Right atrium auricular region (tissue), 2 donors: Measurements from ENCODE around the gene TRPM2. TPM values are rescaled to one million over a fixed set of nuclear protein-coding genes. Genes with fewer than 3 reads are reported as not detected.

Experiments used
- DNase-seq: peaks from one replicate; pipeline ENCODE4 v3.0.0-alpha.2; 2019; ENCODE audit warnings: low spot score
- H3K27ac ChIP-seq, 2 donors: fragments of 200-600 bp; sonication (generic); 1 replicate in 1 of 2; 2 replicates in 1 of 2; pipeline ENCODE4 v1.5.1; 2016 to 2019
- H3K27me3 ChIP-seq, 2 donors: fragments of 200-600 bp; sonication (generic); one replicate each; pipeline versions ENCODE4 v1.5.1 to v1.6.0; 2017 to 2019
- H3K36me3 ChIP-seq: fragments of 200-600 bp; sonication (generic); one replicate; pipeline ENCODE4 v1.5.1; 2016
- H3K4me1 ChIP-seq, 2 donors: fragments of 200-600 bp; sonication (generic); one replicate each; pipeline versions ENCODE4 v1.5.1 to v1.6.0; 2017 to 2019
- H3K4me3 ChIP-seq, 2 donors: fragments of 200-600 bp; sonication (generic); 1 replicate in 1 of 2; 2 replicates in 1 of 2; pipeline ENCODE4 v1.5.1; 2017 to 2019; ENCODE audit warnings: mild to moderate bottlenecking in 1 of 2, moderate library complexity in 1 of 2
- H3K9me3 ChIP-seq, 2 donors: fragments of 200-600 bp; sonication (generic); one replicate each; pipeline ENCODE4 v1.5.1; 2019
- total RNA-seq, 2 donors: library from RNA; depleted of rRNA; stranded (reverse); fragments of >200 nt; gene quantifications; one replicate each; pipeline ENCODE4 v1.1.0, GENCODE V29; 2016
- TF ChIP-seq, protein P1 (sequence below), 2 donors: fragments of 200-600 bp; sonication (generic); IDR thresholded peaks; one replicate each; pipeline ENCODE4 v1.5.1; 2019; ENCODE audit warnings: antibody characterized with exemption in 2 of 2

TRPM2 gene
- total RNA-seq, 2 donors from 2014 or later = 0.75 to 0.89 TPM

GRCh38 chr21:44314561-44314960 lies 38.9 kb upstream of the TRPM2 start:
- Histone ChIP-seq H3K9me3 (no peaks in the 10 kb centered on the region), H3K4me3 (no peak overlapping the region), H3K27ac (no peak overlapping the region), H3K27me3 (no peaks in the 10 kb centered on the region), H3K4me1 (no peaks in the 10 kb centered on the region), H3K36me3 (peaks cover 63% of the 10 kb centered on the region)
- DNase-seq = no peak
- TF ChIP-seq, protein P1, sequence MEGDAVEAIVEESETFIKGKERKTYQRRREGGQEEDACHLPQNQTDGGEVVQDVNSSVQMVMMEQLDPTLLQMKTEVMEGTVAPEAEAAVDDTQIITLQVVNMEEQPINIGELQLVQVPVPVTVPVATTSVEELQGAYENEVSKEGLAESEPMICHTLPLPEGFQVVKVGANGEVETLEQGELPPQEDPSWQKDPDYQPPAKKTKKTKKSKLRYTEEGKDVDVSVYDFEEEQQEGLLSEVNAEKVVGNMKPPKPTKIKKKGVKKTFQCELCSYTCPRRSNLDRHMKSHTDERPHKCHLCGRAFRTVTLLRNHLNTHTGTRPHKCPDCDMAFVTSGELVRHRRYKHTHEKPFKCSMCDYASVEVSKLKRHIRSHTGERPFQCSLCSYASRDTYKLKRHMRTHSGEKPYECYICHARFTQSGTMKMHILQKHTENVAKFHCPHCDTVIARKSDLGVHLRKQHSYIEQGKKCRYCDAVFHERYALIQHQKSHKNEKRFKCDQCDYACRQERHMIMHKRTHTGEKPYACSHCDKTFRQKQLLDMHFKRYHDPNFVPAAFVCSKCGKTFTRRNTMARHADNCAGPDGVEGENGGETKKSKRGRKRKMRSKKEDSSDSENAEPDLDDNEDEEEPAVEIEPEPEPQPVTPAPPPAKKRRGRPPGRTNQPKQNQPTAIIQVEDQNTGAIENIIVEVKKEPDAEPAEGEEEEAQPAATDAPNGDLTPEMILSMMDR (IDR thresholded peaks at IDR 0.05) = no peak

DNA sequence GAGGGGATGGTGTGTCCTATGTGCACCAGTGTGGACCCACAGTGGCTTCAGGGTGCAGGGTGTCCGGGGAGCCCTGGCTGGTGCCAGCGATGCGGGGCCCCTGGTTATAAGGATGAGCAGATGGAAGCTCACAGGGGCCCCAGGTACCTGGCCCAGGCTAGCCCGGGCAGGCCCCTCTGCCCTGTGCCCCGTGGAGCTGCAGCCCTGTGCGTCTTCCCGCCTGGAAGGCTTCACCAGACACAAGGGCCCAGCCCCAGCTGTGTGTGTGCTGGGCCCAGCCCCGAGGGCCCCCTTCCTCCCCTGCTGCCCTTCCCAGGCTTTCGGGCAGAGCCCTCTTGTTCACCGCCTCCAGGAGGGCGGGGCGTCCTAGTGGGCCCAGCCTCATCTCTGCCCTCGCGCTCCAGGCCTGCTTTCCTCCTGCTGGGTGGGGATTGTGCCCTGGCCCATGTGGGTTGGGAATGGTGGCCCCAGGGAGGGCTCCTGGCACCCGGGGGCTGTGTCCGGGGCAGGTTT lies 37.7 kb upstream of the TRPM2 start:
- Histone ChIP-seq H3K4me1 (no peaks in the 10 kb centered on the region), H3K4me3 (no peak overlapping the region), H3K36me3 (peaks cover 68% of the 10 kb centered on the region), H3K27me3 (no peaks in the 10 kb centered on the region), H3K9me3 (no peaks in the 10 kb centered on the region), H3K27ac (no peak overlapping the region)
- DNase-seq = no peak
- TF ChIP-seq, protein P1 (IDR thresholded peaks at IDR 0.05) = no peak

DNA sequence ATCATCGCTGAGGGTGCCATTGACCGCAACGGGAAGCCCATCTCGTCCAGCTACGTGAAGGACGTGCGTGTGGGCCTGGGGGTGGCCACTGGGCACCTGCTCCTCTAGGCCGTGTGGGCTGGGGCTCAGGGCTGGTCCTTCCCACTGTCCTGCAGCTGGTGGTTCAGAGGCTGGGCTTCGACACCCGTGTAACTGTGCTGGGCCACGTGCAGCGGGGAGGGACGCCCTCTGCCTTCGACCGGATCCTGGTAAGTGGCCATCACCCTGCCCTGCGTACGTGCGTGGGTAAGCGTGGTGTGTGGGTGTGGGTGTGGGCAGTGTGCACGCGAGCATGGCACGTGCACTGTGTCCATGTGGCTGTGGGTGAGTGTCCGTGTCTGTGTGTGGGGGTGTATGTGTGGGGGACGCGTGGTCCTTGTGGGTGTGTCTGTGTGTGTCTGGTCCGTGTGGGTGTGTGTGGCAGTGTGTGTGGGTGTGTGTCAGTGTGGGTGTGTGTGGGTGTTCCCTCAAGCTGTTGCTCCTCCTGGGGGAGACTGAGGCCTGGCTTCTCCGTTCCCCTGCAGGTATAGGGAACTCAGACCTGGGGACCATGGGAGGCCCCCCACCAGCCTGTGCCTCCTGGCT lies 37.0 kb upstream of the TRPM2 start:
- Histone ChIP-seq H3K27me3 (no peaks in the 10 kb centered on the region), H3K4me1 (no peaks in the 10 kb centered on the region), H3K36me3 (peaks cover 62% of the 10 kb centered on the region), H3K4me3 (no peak overlapping the region), H3K9me3 (no peaks in the 10 kb centered on the region), H3K27ac (no peak overlapping the region)
- TF ChIP-seq, protein P1 (IDR thresholded peaks at IDR 0.05) = no peak
- no peak for DNase-seq

DNA sequence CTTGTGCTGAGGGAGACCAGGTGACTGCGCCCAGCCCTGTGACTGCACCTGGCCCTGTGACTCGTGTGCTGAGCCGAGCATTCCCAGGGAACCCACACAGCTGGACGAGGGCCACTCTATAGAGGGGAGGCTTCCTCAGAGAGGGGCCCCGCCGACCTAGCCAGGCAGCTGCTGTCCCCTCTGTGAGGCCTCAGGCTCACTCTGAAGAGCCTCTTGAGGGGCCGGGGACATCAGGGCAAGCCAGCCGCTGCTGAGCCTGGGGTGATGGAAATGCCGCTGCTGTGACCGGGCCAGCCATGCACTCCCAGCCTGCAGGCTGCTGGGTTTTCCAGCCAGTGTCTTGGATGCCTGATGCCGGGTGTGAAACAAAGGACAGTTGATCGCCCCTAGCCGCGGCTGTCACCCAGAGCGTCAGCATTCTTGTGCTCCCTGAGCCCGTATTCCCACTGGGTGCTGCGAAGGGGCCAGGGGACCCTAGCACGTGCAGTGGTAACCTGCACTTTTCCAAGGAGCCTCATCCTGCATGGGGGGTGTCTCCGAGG lies 36.1 kb upstream of the TRPM2 start:
- no peak overlapping the region for H3K4me3 ChIP-seq
- TF ChIP-seq, protein P1 (IDR thresholded peaks at IDR 0.05) = no peak
- no peaks in the 10 kb centered on the region for H3K9me3 ChIP-seq
- peaks cover 62% of the 10 kb centered on the region for H3K36me3 ChIP-seq
- no peaks in the 10 kb centered on the region for H3K4me1 ChIP-seq
- no peak overlapping the region for H3K27ac ChIP-seq
- no peak for DNase-seq
- no peaks in the 10 kb centered on the region for H3K27me3 ChIP-seq

GRCh38 chr21:44317871-44318270 lies 35.5 kb upstream of the TRPM2 start:
- H3K27ac ChIP-seq = no peak overlapping the region
- H3K36me3 ChIP-seq = peaks cover 61% of the 10 kb centered on the region
- H3K4me3 ChIP-seq = no peak overlapping the region
- no peak for DNase-seq
- H3K4me1 ChIP-seq = no peaks in the 10 kb centered on the region
- no peaks in the 10 kb centered on the region for H3K27me3 ChIP-seq
- TF ChIP-seq, protein P1 (IDR thresholded peaks at IDR 0.05) = no peak
- H3K9me3 ChIP-seq = no peaks in the 10 kb centered on the region
